Measurements from ENCODE around the gene RCOR2.

RCOR2 gene

DNA sequence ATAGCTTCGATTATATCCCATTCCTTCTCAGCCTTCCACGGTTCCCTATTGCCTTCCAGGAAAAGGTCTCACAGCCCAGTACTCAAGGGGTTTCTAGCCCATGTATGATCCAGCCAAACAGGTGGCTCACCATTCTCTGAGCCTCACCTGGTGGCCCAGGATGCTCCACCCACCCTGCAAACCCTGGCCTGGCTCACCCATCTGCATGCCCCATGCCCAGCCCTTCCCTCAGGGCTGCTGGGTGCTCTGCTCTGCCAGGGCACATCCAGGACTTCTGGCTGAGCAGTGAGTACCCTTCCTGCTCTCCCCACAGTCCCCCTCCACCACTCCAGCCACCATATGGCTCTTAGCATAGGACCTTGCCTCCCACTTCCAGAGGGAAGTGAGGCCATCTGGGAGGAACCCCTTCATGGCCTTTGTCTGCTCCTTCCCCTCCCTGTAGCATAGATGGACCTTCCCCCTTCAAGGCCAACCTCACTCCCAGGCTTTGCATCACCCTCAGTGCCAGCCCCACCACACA, 5.8 kb upstream of the RCOR2 start:
- no peak for DNase-seq (ENCODE audit: low read depth in 2 of 2)

DNA sequence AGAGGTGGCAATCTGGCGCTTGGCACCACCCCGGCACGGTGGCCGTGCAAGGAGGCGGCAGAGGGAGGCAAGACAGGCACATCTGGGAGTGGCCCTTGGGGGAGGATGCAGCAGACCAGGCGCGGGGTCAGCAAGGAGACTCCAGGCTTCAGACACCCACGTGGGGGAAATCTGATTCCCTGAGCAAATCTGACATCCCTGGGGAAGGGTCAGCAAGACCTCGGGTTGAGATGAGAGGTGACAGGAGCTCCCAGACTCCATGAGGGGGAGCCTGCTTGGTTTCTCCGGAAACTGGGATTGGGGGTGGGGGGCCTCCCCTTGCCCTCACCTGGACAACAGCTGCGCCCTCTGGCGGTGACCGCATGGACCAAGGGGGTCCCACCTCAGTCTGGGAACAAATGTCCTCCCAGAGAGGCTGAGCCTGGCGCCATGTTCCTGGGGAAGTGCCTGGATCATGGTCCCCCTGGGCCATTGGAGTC, 4.0 kb upstream of the RCOR2 start:
- no peak for DNase-seq (ENCODE audit: low read depth in 2 of 2)

DNA sequence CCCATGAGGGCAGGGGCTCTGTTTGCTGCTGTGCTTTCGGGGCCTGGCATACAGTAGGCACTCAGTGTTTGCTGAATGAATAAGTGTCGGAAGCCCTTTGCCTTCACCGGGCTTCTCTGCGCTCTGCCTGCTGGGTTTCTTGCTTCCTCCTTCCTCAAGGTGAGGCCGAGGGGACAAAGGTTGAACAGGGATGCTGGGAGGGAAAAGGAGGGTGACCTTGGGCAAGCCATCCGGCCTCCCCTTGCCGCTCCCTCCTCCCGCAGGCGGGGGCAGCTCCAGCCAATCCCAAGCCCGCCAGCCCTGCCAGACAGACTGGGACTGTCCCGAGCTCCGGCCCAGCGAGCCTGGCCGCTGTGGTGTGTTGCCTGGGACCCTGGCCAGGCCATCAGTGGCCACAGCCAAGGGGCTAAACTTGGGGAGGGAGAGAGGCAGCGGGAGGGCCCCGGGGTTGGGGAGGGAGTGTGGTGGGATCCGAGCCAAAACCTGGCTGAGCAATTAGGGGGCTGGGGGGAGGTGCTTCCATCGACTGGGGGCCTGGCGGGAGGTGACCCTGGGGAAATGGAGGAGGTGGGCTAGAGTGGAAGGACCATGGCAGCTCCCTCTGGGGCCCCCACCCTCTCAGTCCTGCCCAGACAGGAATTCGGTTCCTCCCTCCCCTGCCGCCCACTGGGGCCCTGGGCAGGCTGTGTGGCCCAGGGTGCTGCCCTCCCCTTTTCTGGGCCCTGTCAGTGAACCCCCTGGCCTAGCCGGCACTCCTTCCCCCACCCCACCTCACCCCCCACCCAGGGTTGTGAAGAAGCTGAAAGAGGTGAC, 3.4 kb upstream of the RCOR2 start:
- DNase-seq (ENCODE audit: low read depth in 2 of 2), result no peak

DNA sequence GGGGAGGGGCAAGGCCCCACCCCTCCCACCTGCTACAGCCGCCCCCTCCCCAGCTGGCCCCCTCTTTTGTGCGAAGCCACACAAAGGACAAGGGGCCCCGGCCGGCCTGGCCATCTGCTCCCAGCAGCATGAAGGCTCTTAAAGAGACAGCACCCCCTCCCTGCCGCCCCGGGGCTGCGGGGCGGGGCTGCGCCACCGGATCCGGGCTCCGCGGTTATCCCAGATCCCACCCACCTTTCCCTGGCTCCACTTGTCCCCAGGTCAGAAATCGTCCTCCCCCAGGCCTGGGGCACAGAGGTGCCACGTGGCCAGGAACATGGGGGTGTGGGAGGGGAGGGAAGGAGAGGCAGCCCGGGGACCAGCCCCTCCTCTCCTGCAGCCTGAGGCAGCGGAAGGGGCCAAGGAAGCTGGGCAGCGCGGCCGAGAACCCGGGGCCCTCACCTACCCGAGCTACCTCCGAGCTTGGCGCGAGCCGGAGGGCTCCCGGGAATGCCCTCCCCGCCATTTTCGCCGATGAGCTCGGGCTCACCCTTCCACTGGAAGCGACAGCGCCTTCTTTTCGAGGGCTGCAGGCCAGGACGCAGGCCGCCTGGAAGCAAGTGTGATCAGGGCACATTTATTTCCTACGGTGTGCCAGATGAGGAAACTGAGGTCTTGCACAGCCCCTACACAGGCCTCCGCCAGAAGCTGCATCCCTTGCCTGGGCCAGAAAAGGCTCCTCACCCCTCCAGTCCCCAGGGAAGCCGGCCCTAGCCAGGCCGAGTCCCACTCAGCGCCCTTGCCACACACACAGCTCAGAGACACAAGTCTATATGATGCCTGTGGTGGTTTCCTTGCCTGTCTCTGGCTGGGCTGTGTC, 2.5 kb upstream of the RCOR2 start:
- no peak for DNase-seq (ENCODE audit: low read depth in 2 of 2)

DNA sequence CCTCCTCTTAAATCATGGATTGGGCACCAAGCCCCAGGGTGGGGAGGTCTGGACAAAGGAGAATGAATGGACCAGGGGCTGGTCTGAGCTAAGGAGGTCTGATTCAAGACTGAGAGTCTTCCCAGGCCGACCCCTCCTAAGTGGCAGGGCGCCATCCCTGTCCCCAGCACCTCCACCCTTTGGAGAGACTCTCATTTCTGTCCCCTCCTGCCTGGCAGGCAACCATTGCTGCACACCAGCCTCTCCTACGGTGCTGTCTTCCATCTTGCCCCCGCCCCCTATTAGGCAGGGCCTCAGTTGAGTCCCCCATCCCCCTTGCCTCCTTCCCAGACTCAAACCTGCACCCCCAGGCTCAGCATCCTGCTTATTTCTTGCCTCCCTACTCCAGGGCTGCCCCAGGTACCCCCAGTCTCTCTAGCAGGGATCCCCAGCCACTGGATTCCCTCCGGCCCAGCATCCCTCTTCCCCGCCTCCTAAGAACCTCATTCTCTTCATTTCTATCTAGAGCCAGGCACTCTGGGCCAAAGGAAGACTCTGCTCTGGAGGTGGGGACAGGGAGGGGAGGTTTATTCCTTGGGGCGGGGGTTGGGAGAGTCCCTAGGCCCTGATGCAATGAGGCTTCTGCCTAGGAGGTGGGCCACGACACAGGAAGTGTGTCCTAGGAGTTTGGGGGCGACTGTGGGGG, 1.7 kb upstream of the RCOR2 start:
- DNase-seq (ENCODE audit: low read depth in 2 of 2), result no peak

DNA sequence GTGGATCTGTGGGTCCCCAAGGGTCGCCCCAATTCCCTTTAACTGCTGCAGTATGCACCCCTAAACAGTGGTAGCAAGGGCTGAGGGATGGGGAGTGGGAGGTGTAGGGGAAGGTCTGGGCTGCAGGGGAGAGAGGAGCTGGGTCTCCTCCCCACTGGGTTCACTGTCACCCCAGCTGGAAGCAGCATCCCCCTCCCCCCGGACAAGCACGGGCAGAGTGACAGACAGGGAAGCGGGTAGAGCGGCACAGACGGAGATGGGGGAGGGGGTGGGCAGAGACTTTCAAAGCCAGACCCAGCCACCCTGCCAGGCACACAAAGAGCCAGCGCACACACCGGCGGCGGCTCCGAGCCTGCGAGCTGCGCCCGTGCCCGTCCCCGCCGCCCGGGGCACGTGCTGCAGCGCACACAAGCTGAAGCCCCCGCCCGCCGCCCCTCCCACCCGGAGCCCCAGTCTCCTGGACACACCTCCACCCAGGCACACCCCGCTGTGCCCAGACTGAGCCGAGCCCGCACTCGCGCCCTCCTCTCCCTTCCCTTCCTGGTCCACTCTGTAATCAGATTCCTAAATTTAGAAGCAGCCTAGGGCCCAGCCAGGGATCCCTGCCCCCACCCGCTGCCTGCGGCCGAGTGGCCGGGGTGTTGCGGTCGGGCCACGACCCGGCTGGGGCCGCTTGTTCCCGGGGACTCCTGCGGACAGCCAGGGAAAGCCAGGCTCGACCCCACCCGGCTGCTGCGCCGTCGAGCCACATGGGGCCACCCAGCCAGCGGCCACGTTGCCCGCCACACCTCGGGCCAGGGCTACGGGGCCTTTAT, 935 bp upstream of the RCOR2 start:
- DNase-seq (ENCODE audit: low read depth in 2 of 2), result peak in 1 of 2 donors; percentile 20

DNA sequence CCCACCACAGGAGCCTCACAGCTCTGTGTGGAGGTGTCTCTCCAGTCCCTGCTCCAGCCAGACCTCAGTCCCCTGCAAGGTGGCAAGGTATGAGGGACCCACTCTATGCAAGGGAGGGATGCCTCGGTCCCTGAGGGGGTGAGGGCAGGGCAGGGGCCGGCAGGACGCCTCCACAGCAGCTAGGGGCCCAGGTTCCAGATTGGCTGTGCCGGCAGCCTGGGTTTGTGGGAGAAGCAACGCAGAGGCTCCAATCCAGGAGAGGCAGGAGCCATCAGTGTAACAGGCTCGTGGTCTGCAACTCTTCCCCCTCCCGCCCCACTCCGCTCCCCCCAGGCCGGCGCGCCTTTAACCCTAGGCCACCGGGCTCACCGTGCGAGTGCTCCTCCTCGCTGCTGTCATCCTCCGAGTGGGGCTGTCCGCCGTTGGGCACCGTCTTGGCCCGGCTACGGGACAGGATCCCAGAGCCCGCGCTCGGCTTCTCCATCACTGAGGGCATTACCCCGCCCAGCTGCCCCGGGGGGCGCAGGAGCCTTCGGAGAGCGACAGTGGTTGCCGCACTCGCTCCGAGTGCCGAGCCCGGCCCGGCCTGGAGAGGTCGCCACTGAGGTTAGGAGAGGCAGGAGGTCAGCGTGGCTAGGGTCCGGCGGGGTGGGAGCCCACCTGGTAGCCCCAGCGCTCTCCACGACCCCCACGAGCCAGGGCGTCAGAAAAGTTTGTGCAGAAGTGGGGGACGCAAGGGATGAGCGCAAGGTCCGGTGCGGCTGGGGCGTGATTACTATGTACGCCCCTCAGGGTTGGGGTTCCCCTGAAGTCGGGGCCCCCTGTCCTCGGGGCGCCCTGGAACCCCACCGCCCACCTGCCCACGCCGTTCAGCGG, 765 bp downstream of the RCOR2 start:
- DNase-seq (ENCODE audit: low read depth in 2 of 2), result peak in 1 of 2 donors; percentile 26

DNA sequence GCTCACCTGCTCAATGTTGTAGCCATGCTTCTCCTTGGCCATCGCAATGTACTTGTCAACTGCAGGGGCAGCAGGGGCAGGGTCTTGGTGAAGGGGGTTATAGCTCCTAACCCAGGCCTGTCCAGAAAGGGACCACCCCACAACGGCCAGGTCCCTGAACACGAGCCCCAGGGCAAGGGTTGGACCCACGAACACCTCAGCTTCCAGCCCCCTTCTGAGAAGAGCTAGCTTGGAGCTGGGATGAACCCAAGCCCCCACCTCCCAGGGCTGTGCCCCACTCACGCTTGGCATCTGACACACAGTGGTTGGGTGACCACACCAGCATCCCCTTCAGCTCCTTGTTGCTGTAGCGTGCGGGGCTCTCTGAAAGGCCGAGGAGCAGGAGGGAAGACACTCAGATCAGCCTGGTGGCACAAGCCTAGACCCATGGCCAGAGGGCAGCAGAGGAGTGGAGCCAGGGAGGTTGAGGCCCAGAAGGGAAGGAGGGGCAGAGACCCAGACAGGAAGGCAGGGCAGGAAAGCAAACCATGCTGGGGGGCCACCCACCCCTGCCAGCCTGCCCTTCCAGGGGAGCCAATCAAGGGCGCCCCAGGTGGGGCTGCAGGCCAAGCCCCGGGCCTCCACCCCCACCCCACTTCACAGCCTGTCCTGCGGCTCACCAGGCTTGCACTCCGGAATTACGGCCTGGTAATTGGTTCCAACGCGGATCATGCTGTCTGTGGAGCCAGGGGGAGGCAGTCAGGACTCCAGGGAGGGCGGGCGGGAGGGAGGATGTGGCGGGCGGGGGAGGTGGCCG, 1.9 kb downstream of the RCOR2 start:
- no peak for DNase-seq (ENCODE audit: low read depth in 2 of 2)

DNA sequence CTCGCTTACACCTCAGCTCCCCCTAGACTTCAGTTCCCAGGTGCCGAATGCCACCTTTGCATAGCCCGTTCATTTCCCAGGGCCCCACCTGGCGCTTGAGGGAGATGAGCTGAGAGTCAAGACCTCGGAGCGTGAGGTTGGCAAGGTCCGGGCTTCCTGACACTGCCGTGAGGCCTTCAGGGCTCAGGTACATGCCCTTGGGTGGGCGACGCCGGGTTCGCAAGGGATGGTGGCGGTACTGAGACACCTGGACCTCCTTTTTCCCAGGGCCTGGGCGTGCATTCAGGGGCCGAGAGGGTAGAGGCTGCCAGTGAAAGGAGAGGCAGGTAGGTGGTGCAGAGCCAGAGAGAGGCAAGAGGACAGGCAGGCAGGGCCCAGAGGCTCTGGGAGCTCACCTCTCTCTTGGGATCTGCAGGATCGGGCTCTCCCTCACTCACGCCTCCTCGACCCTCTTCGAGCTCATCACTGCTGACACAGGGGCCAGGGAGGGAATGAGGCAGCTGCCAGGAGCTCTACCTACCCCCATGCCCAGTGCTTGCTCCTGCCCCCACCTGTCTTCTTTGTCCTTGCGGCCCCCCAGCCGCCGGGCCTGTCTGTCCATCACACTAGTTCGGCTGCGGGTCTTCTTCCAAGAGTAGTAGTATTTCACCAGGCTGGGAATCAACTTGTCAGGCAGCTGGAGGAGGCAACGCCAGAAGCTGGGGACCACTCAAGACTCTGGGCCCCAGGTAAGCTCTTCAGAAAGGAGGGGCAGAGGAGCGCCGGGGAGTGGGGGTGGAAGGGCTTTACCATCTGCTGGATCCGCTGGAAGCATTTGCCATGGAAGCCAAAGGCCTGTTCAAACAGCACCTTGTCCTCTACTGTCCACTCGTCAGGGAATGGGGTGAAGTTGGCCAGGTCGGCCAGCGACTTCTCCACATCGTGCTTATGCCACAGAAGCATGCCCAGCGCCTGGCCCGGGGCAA, 2.8 kb downstream of the RCOR2 start:
- no peak for DNase-seq (ENCODE audit: low read depth in 2 of 2)

DNA sequence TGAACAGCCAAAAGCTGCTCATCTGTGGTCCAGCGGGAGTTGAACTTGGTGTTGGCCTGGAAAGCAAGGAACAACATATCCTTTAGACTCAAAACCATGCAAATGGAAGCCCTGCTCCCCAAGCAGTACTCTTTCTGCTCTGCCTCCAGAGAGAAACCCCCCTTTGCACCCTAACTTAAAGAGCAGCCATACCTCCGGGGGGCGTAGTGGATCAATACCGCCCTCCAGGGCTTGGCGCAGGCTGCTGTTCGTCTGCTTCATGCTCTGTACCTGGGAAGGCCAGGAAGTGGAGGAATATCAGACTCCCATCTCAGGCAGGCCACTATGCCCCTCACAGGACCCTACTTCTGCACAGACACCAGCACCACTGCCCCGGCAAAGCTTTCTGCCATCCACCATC, 4.3 kb downstream of the RCOR2 start:
- no peak for DNase-seq (ENCODE audit: low read depth in 2 of 2)

DNA sequence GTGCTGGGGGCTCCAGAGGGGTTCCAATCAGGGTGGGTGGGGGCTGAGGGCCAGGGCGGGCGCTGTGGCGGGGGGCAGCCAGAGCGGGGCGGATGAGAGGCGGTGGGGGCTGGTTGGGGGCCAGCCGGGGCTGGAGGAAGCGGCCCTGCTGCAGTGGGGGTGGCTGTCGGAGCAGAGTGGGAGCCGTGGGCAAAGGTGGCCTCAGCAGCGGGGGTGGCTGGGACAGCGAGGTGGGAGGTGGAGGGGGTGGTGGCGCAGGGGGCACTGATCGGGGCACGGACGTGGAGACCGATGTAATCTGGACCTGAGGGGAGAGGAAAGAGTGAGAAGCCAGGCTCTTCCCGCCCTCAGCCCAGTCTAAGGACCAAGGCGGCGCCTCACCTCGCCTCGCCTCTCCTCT, 5.1 kb downstream of the RCOR2 start:
- no peak for DNase-seq (ENCODE audit: low read depth in 2 of 2)

DNA sequence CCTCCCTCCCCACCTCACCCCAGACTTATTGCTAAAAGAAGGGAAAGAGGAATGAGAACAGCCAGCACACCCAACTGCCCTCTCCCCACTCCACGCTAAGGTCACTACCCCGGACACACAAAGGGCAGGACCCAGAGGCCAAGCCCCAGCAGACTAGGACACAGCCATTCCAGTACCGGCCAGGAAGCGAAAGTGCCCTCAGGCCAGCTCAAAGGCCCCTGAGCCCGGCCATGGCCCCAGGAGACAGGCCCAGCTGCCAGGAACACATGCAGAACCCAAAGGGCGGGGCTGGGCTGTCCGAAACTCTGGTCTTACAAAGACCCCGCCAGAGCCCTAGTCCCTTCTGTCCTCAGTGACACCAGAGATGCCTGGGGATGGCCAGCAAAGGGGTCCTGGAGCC, 5.5 kb downstream of the RCOR2 start:
- no peak for DNase-seq (ENCODE audit: low read depth in 2 of 2)

DNA sequence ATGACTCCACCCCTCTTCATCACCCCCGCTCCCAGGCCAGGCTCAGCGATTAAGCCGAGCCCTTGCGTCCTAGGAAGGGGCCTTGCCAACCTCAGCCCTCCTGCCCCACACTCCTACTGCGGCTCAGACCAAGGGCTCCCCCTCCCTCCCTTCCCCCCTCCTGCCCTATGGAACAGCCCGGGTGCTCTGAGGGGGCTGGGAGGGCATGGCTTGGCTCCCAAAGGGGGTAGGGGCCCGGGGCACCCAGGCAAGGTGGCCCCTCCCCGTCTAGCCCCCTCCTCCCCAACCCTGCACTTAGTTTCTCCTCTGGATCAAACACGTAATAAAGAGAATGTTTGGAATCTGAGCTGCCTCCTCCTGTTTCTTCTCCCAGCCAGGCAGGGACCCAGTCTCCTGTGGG, 6.3 kb downstream of the RCOR2 start:
- DNase-seq (ENCODE audit: low read depth in 2 of 2), result no peak

DNA sequence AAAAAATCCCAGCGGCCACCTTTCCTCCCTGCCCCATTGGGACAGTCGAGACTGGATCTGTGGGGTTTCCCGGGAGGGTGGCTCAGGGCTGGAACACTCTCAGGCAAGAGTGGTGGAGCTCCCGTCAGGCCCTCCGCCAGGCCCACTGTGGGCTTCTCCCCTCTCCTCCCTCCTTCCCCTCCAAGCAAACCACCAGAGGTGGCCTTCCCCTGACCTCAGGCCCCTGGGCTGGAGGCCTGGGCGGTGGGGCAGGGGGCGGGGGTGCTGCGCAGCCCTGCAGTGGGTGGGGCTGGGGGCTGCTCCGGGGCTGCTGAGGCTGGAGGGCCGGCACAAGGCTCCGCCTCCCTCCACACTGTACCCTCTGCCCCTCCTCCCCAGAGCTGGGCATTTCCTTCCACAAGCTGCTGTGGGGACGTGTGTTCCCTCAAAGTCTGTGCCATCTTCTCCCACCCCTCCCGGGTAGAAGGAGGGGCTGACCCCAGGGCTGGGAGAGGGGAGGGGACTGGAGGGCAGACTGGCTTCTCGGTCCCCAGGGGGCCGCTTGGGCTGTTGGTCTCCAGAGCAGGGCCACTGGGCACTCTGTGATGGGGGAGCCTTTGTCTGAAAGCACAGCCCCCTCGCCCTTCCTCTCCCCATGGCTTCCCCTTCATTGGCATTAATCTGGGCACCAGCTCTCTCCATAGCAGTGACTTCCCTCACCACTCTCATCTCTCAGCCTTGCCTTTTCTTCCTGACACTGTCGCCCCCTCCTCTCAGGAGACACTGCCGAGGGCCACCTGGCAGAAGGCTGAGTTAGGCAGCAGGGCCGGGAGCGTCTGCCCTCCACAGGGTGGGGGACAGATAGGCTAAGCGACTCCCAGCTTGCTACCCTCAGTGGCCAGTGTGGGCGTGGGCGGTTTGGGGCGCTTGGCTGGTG, 7.1 kb downstream of the RCOR2 start:
- no peak for DNase-seq (ENCODE audit: low read depth in 2 of 2)

DNA sequence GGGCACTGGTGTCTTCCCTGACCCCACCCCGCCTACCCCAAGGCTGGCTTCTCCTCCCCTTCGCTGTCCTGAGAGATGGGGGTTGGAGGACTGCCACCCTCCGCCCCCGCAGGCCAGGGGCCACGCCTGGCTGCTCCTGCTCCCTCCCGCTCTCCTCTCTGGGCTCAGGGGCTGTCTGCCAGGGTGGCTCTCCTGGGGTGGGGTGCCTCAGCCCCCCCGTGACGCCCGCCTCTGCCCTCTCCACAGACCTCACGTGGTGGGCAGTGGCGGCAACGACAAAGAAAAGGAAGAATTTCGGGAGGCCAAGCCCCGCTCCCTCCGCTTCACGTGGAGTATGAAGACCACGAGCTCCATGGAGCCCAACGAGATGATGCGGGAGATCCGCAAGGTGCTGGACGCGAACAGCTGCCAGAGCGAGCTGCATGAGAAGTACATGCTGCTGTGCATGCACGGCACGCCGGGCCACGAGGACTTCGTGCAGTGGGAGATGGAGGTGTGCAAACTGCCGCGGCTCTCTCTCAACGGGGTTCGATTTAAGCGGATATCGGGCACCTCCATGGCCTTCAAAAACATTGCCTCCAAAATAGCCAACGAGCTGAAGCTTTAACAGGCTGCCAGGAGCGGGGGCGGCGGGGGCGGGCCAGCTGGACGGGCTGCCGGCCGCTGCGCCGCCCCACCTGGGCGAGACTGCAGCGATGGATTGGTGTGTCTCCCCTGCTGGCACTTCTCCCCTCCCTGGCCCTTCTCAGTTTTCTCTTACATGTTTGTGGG, 8.1 kb downstream of the RCOR2 start:
- DNase-seq (ENCODE audit: low read depth in 2 of 2), result no peak

DNA sequence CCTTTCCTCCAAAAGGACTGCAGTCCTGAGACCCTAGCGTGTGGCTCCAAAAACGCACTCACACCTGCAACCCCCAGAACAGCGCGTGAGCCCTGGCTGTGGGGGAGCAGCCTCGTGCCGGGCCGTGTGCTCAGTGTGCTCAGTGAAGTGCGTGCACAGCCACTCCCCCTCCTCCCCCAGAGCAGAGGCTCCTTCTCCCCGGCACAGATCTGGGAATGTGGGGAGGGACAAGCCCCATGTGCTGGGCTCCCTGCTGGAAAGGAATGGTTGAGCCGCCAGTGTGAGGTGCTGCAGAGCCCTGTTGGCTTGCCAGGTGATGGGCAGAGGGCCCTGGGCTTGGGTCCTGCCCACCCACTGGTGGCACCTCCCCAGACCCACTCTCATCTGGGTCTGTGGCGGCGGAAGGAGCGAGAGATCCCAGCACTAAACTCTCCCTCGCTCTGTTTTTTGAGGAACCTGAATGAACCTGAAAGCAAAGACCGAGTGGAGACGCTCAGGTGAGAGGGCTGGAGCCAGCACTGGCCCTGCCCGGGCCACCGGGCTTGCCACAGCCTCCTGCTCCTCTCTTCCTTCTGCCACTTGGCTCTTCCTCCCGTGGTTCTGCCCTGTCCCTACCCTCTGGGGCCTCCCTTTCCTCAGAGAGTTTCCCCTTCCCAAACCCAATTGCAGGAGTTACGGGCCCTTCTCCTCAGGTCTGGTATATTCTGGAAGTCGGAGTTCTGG, 9.0 kb downstream of the RCOR2 start:
- no peak for DNase-seq (ENCODE audit: low read depth in 2 of 2)

Data from activated CD4-positive, alpha-beta T cell treated with anti-CD3 and anti-CD28 coated beads for 24 hours (primary cell).